Central memory CD8-positive, alpha-beta T cell (primary cell): ENCODE data around the gene GHR.

ENCODE experiments used
- ATAC-seq: fragments of 150-1000 bp; cut with Tn5 transposase; replicated peaks from 2 replicates; pipeline ENCODE4 v1.10.0; 2022; ENCODE audit warnings: mild to moderate bottlenecking, moderate FRiP score, moderate number of reproducible peaks; ENCODE audit not compliant: poor library complexity, severe bottlenecking; ENCODE audit errors: extremely low read depth
- DNase-seq, 2 donors: peaks; one replicate each; pipeline ENCODE4 v3.0.0; 2021; ENCODE audit warnings: low spot score in 2 of 2
- H3K27ac Mint-ChIP-seq: one replicate; pipeline ENCODE4 v1.8.0; 2022; ENCODE audit warnings: low read depth, mild to moderate bottlenecking, moderate library complexity, mixed read lengths
- H3K27me3 Mint-ChIP-seq: one replicate; pipeline ENCODE4 v1.8.0; 2022; ENCODE audit warnings: mixed read lengths
- H3K36me3 Mint-ChIP-seq: one replicate; pipeline ENCODE4 v1.8.0; 2022; ENCODE audit warnings: mild to moderate bottlenecking, moderate library complexity, mixed read lengths; ENCODE audit not compliant: insufficient read depth
- H3K4me1 Mint-ChIP-seq: one replicate; pipeline ENCODE4 v1.8.0; 2022; ENCODE audit warnings: mixed read lengths
- H3K4me3 Mint-ChIP-seq: one replicate; pipeline ENCODE4 v1.8.0; 2022; ENCODE audit warnings: mild to moderate bottlenecking, moderate library complexity, mixed read lengths
- H3K9me3 Mint-ChIP-seq: one replicate; pipeline ENCODE4 v1.8.0; 2022; ENCODE audit warnings: mixed read lengths

Gene GHR

DNA sequence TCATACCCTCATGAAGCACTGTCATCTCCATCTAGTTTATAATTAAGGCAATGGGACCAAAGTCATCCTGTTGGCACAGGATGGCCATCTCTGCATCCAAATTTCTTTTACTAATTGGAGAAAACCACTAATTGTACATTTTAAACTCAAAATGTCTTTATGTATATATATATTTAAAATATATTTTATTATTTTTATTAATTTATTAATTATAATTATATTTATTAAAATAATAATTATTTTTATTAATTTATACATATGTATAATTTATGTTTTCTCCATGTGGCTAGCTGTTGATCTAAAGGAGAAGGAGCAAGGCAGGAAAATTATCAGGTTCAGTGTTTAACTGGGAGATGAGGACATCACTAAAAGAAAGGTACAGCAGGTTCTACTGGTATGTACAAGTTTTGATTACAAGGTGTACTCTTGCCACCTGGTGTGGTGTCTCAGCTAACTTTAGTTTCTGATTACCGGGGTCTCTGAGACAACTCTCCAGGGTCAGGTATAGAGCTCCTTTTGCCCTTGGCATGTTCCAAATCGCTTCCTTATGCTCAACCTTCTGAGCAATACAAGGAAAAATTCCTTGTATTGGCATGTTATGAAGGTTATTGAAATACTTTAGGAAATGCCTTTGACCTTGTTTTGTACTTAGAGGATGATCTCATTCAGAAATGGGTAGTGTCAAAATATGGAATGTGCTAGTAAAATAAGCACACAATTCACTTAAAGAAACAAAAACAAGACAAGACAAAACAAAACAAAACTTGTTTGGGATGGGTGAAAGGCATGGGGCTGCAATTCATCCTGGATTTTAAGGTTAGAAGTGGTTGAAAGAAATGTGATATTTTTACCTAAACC, 79.6 kb downstream of the GHR start:
- H3K9me3 Mint-ChIP-seq, result no peaks in the 10 kb centered on the region
- H3K4me1 Mint-ChIP-seq, result no peaks in the 10 kb centered on the region
- no peaks in the 10 kb centered on the region for H3K36me3 Mint-ChIP-seq
- no peak overlapping the region for H3K4me3 Mint-ChIP-seq
- ATAC-seq, result no peak
- no peak overlapping the region for H3K27ac Mint-ChIP-seq
- no peak for DNase-seq
- H3K27me3 Mint-ChIP-seq, result no peaks in the 10 kb centered on the region

DNA sequence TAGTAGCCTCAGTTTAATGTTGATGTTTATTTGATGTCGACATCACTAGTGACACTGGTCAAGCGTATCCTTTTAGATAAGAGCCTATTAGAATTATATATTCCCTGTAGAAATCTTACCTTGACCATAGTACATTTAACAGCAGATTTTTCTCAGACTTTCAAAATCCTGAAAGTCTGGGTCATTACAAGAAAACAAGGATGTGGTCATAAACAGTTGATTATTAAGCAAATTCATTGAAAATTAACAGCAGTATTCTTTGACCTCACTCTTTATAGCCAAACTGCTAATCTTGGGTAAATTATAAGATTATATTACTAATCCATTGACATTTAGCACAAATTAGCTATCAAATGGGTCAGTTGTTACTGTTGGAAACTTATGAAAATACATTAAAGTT, 83.4 kb downstream of the GHR start:
- no peaks in the 10 kb centered on the region for H3K4me1 Mint-ChIP-seq
- DNase-seq, result no peak
- peaks cover 3% of the 10 kb centered on the region for H3K27me3 Mint-ChIP-seq
- H3K27ac Mint-ChIP-seq, result no peak overlapping the region
- H3K4me3 Mint-ChIP-seq, result no peak overlapping the region
- ATAC-seq, result no peak
- no peaks in the 10 kb centered on the region for H3K36me3 Mint-ChIP-seq
- no peaks in the 10 kb centered on the region for H3K9me3 Mint-ChIP-seq

DNA sequence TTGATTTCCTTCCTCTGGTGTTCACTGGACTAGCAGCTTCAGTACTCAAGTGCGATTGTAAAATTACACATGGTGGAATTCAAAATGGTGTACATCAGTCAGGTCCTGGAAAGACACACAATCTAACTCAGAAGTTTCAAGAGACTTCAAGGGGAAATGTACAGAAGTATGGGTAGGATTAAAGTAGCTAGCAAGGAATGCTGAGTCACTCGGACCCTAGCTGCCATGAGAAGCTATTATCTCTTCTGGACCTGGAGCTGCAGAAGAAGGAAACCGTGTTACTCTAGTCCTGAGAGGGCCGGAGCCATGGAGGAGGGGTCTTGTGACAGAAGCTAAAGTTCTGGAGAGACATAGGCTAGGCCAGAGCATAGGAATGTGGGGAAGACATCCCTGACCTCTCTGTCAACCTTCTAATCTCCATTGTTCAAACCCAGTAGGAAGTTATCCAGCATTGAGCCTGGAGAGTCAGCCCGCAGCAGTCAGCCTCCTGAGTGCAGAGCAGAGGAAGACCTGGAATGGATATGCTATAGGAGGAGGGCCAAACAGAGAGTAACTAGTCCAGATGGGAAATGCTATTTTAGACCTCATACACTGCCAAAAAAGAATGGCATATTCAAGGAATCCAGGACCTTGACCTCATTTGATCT, 84.3 kb downstream of the GHR start:
- no peak for ATAC-seq
- Mint-ChIP-seq H3K9me3 (no peaks in the 10 kb centered on the region), H3K4me1 (no peaks in the 10 kb centered on the region), H3K27ac (no peak overlapping the region), H3K4me3 (no peak overlapping the region), H3K27me3 (peaks cover 6% of the 10 kb centered on the region), H3K36me3 (no peaks in the 10 kb centered on the region)
- DNase-seq, result no peak

DNA sequence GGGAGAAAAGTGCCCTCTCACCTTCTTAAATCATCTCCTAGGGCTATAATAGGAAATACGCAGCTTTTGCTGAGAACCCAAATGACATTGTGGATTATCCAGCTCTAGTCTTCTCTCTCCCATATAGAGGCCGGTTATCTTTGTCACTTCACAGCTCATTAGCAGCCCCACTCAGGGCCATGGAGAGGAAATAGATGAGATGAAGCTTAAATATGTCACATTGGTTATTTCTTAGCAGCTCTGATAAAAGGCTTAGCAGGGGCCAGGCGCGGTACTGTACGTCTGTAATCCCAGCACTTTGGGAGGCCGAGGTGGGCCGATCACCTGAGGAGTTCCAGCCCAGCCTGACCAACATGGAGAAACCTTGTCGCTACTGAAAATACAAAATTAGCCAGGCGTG, 90.0 kb downstream of the GHR start:
- H3K4me3 Mint-ChIP-seq, result no peak overlapping the region

DNA sequence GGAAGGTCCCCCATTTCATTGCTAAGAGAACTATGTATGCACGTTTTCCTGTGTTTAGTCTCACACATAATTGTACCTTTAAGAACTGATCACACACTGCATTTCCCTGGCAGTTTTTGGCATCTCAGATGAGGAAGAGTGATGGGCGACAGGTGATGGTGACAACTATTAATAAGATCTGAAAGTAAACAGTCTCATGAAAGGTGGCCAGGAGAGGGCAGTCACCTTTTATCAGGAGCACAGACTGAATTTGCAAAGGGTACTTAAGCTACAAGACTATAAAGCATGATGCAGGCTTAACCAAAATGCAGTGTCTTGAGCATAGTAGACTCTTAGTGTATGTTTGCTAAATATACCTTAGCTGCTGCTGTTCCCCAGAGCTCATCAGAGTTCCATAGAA, 91.5 kb downstream of the GHR start:
- H3K9me3 Mint-ChIP-seq, result no peaks in the 10 kb centered on the region
- H3K27ac Mint-ChIP-seq, result no peak overlapping the region
- no peak overlapping the region for H3K4me3 Mint-ChIP-seq
- H3K4me1 Mint-ChIP-seq, result no peaks in the 10 kb centered on the region
- DNase-seq (no peak), ATAC-seq (no peak)
- H3K36me3 Mint-ChIP-seq, result no peaks in the 10 kb centered on the region
- H3K27me3 Mint-ChIP-seq, result peaks cover 6% of the 10 kb centered on the region

More for the DNA sequence above, 90.0 kb downstream of the GHR start:
- peaks cover 6% of the 10 kb centered on the region for H3K27me3 Mint-ChIP-seq
- ATAC-seq (no peak), DNase-seq (no peak)
- no peaks in the 10 kb centered on the region for H3K4me1 Mint-ChIP-seq
- no peaks in the 10 kb centered on the region for H3K36me3 Mint-ChIP-seq
- no peaks in the 10 kb centered on the region for H3K9me3 Mint-ChIP-seq
- no peak overlapping the region for H3K27ac Mint-ChIP-seq

- no peaks in the 10 kb centered on the region for H3K9me3 Mint-ChIP-seq
- no peak for DNase-seq
- no peaks in the 10 kb centered on the region for H3K4me1 Mint-ChIP-seq
- peaks cover 6% of the 10 kb centered on the region for H3K27me3 Mint-ChIP-seq
- no peak overlapping the region for H3K27ac Mint-ChIP-seq
- no peaks in the 10 kb centered on the region for H3K36me3 Mint-ChIP-seq
- no peak overlapping the region for H3K4me3 Mint-ChIP-seq
- ATAC-seq, result no peak
These were observed 92.3 kb downstream of the GHR start for GRCh38 chr5:42515504-42515903.

- Mint-ChIP-seq H3K27ac (no peak overlapping the region), H3K9me3 (no peaks in the 10 kb centered on the region), H3K4me1 (no peaks in the 10 kb centered on the region), H3K27me3 (peaks cover 5% of the 10 kb centered on the region), H3K36me3 (no peaks in the 10 kb centered on the region), H3K4me3 (no peak overlapping the region)
- DNase-seq (no peak), ATAC-seq (no peak)
These were observed 93.2 kb downstream of the GHR start for GRCh38 chr5:42516282-42517042.

- Mint-ChIP-seq H3K36me3 (no peaks in the 10 kb centered on the region), H3K9me3 (no peaks in the 10 kb centered on the region), H3K27me3 (no peaks in the 10 kb centered on the region)
These were observed 93.9 kb downstream of the GHR start for GRCh38 chr5:42517164-42517563.

DNA sequence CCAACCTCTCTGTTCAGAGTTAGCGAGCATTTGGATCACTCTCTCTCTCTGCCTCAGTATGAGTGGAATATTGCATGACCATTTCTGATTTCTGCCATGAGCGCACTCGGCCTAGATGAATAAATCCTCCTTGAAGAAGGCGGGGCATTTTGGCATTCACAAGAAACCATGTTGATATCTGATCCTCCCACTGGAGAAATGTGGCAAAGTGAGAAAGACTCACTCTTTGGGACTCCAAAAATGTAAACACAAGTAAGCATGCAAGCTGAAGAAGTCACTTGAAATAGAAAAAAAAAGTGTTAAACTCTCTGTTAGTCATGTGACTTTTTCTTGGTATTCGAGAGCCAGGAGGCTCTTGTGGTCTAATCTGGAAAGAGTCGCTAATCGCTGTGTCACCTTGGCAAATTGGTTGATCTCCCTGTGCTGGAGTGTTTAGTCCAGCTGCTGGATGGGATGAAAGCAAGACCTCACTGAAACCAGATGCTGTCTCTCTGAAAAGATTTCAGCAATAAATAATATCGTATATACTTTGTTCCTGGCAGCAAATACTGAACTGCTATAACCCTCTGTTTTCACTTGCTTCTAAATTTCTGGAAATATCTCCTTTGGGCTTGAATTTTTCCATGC, 95.5 kb downstream of the GHR start:
- Mint-ChIP-seq H3K36me3 (no peaks in the 10 kb centered on the region), H3K27ac (no peak overlapping the region), H3K27me3 (peaks cover 7% of the 10 kb centered on the region), H3K9me3 (no peaks in the 10 kb centered on the region), H3K4me1 (no peaks in the 10 kb centered on the region), H3K4me3 (no peak overlapping the region)
- DNase-seq (no peak), ATAC-seq (no peak)

More at GRCh38 chr5:42517164-42517563, 93.9 kb downstream of the GHR start:
- Mint-ChIP-seq H3K4me3 (no peak overlapping the region), H3K4me1 (no peaks in the 10 kb centered on the region), H3K27ac (no peak overlapping the region)
- no peak for DNase-seq
- ATAC-seq, result no peak

DNA sequence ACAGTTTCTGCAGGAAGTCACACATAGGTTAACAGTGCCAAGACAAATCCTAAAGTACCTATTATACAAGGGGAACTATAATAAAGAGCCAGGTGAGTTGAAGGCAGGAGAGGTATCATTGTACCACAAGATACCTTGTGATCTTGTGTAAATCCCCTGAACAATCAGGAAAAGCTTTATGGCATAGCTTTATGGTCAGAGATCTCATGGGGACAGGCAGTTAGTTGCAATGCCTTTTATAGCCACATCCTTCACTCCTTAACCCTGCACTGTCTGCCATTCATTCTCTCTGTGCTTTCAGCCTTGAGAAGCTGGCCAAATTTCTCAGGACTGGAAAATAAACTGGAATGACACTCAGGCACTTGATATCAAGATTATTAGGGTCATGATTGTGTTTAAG, 97.0 kb downstream of the GHR start:
- Mint-ChIP-seq H3K4me3 (no peak overlapping the region), H3K27me3 (peaks cover 14% of the 10 kb centered on the region), H3K9me3 (no peaks in the 10 kb centered on the region), H3K36me3 (peaks cover 2% of the 10 kb centered on the region), H3K27ac (no peak overlapping the region), H3K4me1 (no peaks in the 10 kb centered on the region)
- DNase-seq (no peak), ATAC-seq (no peak)

GRCh38 chr5:42520957-42521356, 97.7 kb downstream of the GHR start:
- H3K4me3 Mint-ChIP-seq, result no peak overlapping the region
- peaks cover 2% of the 10 kb centered on the region for H3K36me3 Mint-ChIP-seq
- H3K9me3 Mint-ChIP-seq, result no peaks in the 10 kb centered on the region
- H3K4me1 Mint-ChIP-seq, result no peaks in the 10 kb centered on the region
- ATAC-seq, result no peak
- peaks cover 14% of the 10 kb centered on the region for H3K27me3 Mint-ChIP-seq
- H3K27ac Mint-ChIP-seq, result no peak overlapping the region
- no peak for DNase-seq

DNA sequence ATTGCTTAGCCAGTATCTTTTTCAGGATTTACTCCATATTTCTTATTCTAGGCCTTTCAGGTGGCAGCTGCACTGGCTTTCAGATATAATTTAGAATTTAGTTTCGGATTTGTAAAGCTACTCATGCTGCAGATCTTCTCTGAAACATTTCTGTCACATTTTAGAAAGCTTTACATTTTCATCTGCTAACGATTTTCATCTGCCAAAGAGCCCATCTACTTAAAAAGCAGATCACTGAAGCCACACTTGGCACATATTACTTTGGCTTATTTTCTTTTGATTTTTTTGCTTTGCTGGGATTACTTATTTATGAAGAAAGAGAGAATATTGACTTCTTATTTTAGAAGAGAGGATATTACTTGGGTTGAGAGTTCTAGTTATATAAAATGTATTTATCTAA, 98.2 kb downstream of the GHR start:
- Mint-ChIP-seq H3K27me3 (peaks cover 14% of the 10 kb centered on the region), H3K4me3 (no peak overlapping the region), H3K36me3 (peaks cover 2% of the 10 kb centered on the region), H3K9me3 (no peaks in the 10 kb centered on the region), H3K27ac (no peak overlapping the region), H3K4me1 (no peaks in the 10 kb centered on the region)
- ATAC-seq (no peak), DNase-seq (no peak)
